ENCODE data around the gene VAPA. TPM values are rescaled to one million over a fixed set of nuclear protein-coding genes. Genes with fewer than 3 reads are reported as not detected.

VAPA gene
- polyA plus RNA-seq, 3 donors = 106 to 393 (median 334) TPM

GRCh38 chr18:9941660-9942059, 27.8 kb downstream of the VAPA start:
- peaks cover 86% of the 10 kb centered on the region for H4K20me1 ChIP-seq (ENCODE audit: insufficient read depth, low read length)
- H3K4me3 Mint-ChIP-seq = no peak overlapping the region
- H3K9ac ChIP-seq (ENCODE audit: insufficient read depth, low read length, poor library complexity, severe bottlenecking) = no peak overlapping the region
- WGBS (ENCODE audit: insufficient coverage) = no CpG with 5 or more reads among the region's 1 CpG
- H3K4me1 Mint-ChIP-seq = no peaks in the 10 kb centered on the region
- no peaks in the 10 kb centered on the region for H3K9me3 Mint-ChIP-seq
- no peak overlapping the region for H2AFZ ChIP-seq (ENCODE audit: insufficient read depth, low read depth, low read length, poor library complexity, severe bottlenecking)
- no peaks in the 10 kb centered on the region for H3K27me3 Mint-ChIP-seq (ENCODE audit: low read depth in 3 of 3)
- no peak overlapping the region for H3K4me3 ChIP-seq (replicated peaks in 1 of 3; ENCODE audit: low read depth in 2 of 3, low read length in 3 of 3)
- H3K4me2 ChIP-seq (replicated peaks; ENCODE audit: extremely low read depth, low read length, poor library complexity, severe bottlenecking) = no peak overlapping the region
- no peak overlapping the region for H3K27ac ChIP-seq (ENCODE audit: low read depth in 1 of 2, low read length in 2 of 2)
- TF ChIP-seq CTCF (IDR thresholded peaks at IDR 0.05) = no peak
- no peaks in the 10 kb centered on the region for H3K27me3 ChIP-seq (ENCODE audit: control insufficient read depth in 2 of 2, insufficient read depth in 2 of 2, low read length in 2 of 2)
- H3K36me3 ChIP-seq (replicated peaks in 1 of 2; ENCODE audit: control insufficient read depth in 1 of 2, insufficient read depth in 2 of 2, low read length in 2 of 2) = peaks cover 76 to 97% of the 10 kb centered on the region in 2 donors
- no peaks in the 10 kb centered on the region for H3K9me3 ChIP-seq (replicated peaks in 1 of 2; ENCODE audit: control insufficient read depth in 1 of 2, insufficient read depth in 1 of 2, low read length in 2 of 2)
- H3K4me1 ChIP-seq (ENCODE audit: control insufficient read depth in 1 of 2, insufficient read depth in 2 of 2, low read length in 2 of 2) = no peaks in the 10 kb centered on the region
- H3K27ac Mint-ChIP-seq = no peak overlapping the region
- H3K79me2 ChIP-seq (ENCODE audit: insufficient read depth, low read length) = peaks cover 59% of the 10 kb centered on the region
- no peak for DNase-seq
- intact Hi-C loops (cut with micrococcal nuclease) = loop anchor here (10.0 kb wide), 2 partner anchors 327 to 367 kb away; partner anchors contain the start of gene PPP4R1 (in 2 of the 2)
- H3K36me3 Mint-ChIP-seq = peaks cover 64 to 92% of the 10 kb centered on the region in 2 donors

- peaks cover 73 to 93% of the 10 kb centered on the region in 2 donors for H3K36me3 ChIP-seq (replicated peaks in 1 of 2; ENCODE audit: control insufficient read depth in 1 of 2, insufficient read depth in 2 of 2, low read length in 2 of 2)
- TF ChIP-seq CTCF (IDR thresholded peaks at IDR 0.05) = no peak
- intact Hi-C loops (cut with micrococcal nuclease) = loop anchor here (10.0 kb wide), 2 partner anchors 329 to 369 kb away; partner anchors contain the start of gene PPP4R1 (in 2 of the 2)
- no peak overlapping the region for H2AFZ ChIP-seq (ENCODE audit: insufficient read depth, low read depth, low read length, poor library complexity, severe bottlenecking)
- H3K4me2 ChIP-seq (replicated peaks; ENCODE audit: extremely low read depth, low read length, poor library complexity, severe bottlenecking) = no peak overlapping the region
- peaks cover 46% of the 10 kb centered on the region for H3K79me2 ChIP-seq (ENCODE audit: insufficient read depth, low read length)
- H3K27ac ChIP-seq (ENCODE audit: low read depth in 1 of 2, low read length in 2 of 2) = no peak overlapping the region
- no peak for DNase-seq
- Mint-ChIP-seq H3K36me3 (peaks cover 56 to 89% of the 10 kb centered on the region in 2 donors), H3K27ac (no peak overlapping the region), H3K27me3 (ENCODE audit: low read depth in 3 of 3) (peaks cover 0 to under 1% (median 0%) of the 10 kb centered on the region in 3 donors), H3K9me3 (no peaks in the 10 kb centered on the region), H3K4me1 (no peaks in the 10 kb centered on the region), H3K4me3 (no peak overlapping the region)
- H3K4me1 ChIP-seq (ENCODE audit: control insufficient read depth in 1 of 2, insufficient read depth in 2 of 2, low read length in 2 of 2) = no peaks in the 10 kb centered on the region
- H3K4me3 ChIP-seq (replicated peaks in 1 of 3; ENCODE audit: low read depth in 2 of 3, low read length in 3 of 3) = no peak overlapping the region
- H3K9me3 ChIP-seq (replicated peaks in 1 of 2; ENCODE audit: control insufficient read depth in 1 of 2, insufficient read depth in 1 of 2, low read length in 2 of 2) = no peaks in the 10 kb centered on the region
- no peak overlapping the region for H3K9ac ChIP-seq (ENCODE audit: insufficient read depth, low read length, poor library complexity, severe bottlenecking)
- peaks cover 80% of the 10 kb centered on the region for H4K20me1 ChIP-seq (ENCODE audit: insufficient read depth, low read length)
- WGBS (ENCODE audit: insufficient coverage) = 100% methylated on average over 2 of the region's 4 CpGs
- H3K27me3 ChIP-seq (ENCODE audit: control insufficient read depth in 2 of 2, insufficient read depth in 2 of 2, low read length in 2 of 2) = no peaks in the 10 kb centered on the region
These were observed 29.5 kb downstream of the VAPA start for GRCh38 chr18:9943311-9943710.

All from CD14-positive monocyte (primary cell).